CD4-positive, alpha-beta T cell (primary cell): Measurements from ENCODE around the gene SLC12A3. TPM values are rescaled to one million over a fixed set of nuclear protein-coding genes. Genes with fewer than 3 reads are reported as not detected.

ENCODE experiments used
- ATAC-seq: fragments of 200-7000 bp; cut with Tn5 transposase; one replicate; pipeline ENCODE4 v1.10.0; 2022; ENCODE audit warnings: mild to moderate bottlenecking; ENCODE audit not compliant: poor library complexity
- CTCF ChIA-PET: fragments of 350-600 bp; sonication (Branson Sonifier 250); formaldehyde crosslinking; loops from one replicate; lab custom pipeline; 2021; ENCODE audit warnings: antibody characterized with exemption, inconsistent platforms; lab: Charles Lee
- POLR2A ChIA-PET: fragments of 350-600 bp; sonication (Branson Sonifier 250); formaldehyde crosslinking; loops from one replicate; lab custom pipeline; 2021; ENCODE audit warnings: antibody characterized with exemption, inconsistent platforms; lab: Charles Lee
- DNase-seq, 14 experiments: peaks; one replicate each; pipeline ENCODE4 v3.0.0-alpha.2; 2013 to 2020; ENCODE audit warnings: mixed read lengths in 2 of 14
- H3K27ac ChIP-seq, 2 donors: one replicate each; pipeline versions ENCODE4 v1.5.1 to v1.7.0; 2013; ENCODE audit warnings: low read length in 2 of 2, low read depth in 1 of 2, mild to moderate bottlenecking in 1 of 2
- H3K27me3 ChIP-seq, 2 experiments: 1 replicate in 1 of 2; 2 replicates in 1 of 2; pipeline versions ENCODE4 v1.6.1 to v1.7.0; 2013; ENCODE audit warnings: low read length in 2 of 2, control low read depth in 1 of 2, mild to moderate bottlenecking in 1 of 2, moderate library complexity in 1 of 2; ENCODE audit not compliant: insufficient read depth in 2 of 2, control insufficient read depth in 1 of 2
- H3K36me3 ChIP-seq: one replicate; pipeline ENCODE4 v1.6.1; 2013; ENCODE audit warnings: low read length, control low read depth; ENCODE audit not compliant: insufficient read depth
- H3K4me1 ChIP-seq: one replicate; pipeline ENCODE4 v1.6.1; 2013; ENCODE audit warnings: low read length, control low read depth; ENCODE audit not compliant: insufficient read depth
- H3K4me3 ChIP-seq: one replicate; pipeline ENCODE4 v1.5.1; 2013; ENCODE audit warnings: mild to moderate bottlenecking, low read length, moderate library complexity
- H3K9me3 ChIP-seq, 2 experiments: 1 replicate in 1 of 2; 2 replicates in 1 of 2; pipeline versions ENCODE4 v1.6.1 to v1.7.0; 2013; ENCODE audit warnings: low read length in 2 of 2, mild to moderate bottlenecking in 2 of 2, control low read depth in 1 of 2, moderate library complexity in 1 of 2; ENCODE audit not compliant: control insufficient read depth in 1 of 2, insufficient read depth in 1 of 2
- H3K27ac Mint-ChIP-seq: one replicate; pipeline ENCODE4 v1.8.0; 2020; ENCODE audit warnings: mixed read lengths
- H3K27me3 Mint-ChIP-seq: one replicate; pipeline ENCODE4 v1.8.0; 2021; ENCODE audit warnings: mixed read lengths
- H3K36me3 Mint-ChIP-seq: one replicate; pipeline ENCODE4 v1.8.0; 2021; ENCODE audit warnings: low read depth, mixed read lengths
- H3K4me1 Mint-ChIP-seq: one replicate; pipeline ENCODE4 v1.8.0; 2021; ENCODE audit warnings: low read depth, mixed read lengths
- H3K4me3 Mint-ChIP-seq: one replicate; pipeline ENCODE4 v1.8.0; 2020; ENCODE audit warnings: mild to moderate bottlenecking, mixed read lengths
- H3K9me3 Mint-ChIP-seq: one replicate; pipeline ENCODE4 v1.8.0; 2020; ENCODE audit warnings: mixed read lengths
- CTCF ChIP-seq: fragments of 200-600 bp; IDR thresholded peaks from one replicate; pipeline ENCODE4 v1.8.0; 2022; ENCODE audit warnings: antibody characterized with exemption, mild to moderate bottlenecking
- intact Hi-C, 2 experiments: fragments of 100-400 bp; cut with DNase I in 1 of 2; cut with micrococcal nuclease in 1 of 2; formaldehyde crosslinking; loops; one replicate each; pipeline versions ENCODE4 v1.15.1 to v1.9.0; 2023 to 2025; cut with DNase I, micrococcal nuclease
- total RNA-seq, 174 experiments: library from RNA in 2 of 174; stranded (reverse) in 2 of 174; gene quantifications; one replicate each; pipeline ENCODE4 v1.2.3 and lab custom pipeline; 2021 to 2026

Gene SLC12A3
- total RNA-seq, 2 experiments from 2014 or later, result not detected

GRCh38 chr16:56872863-56873391 lies 7.9 kb downstream of the SLC12A3 start:
- POLR2A ChIA-PET, result no interaction called here
- Mint-ChIP-seq H3K27me3 (no peaks in the 10 kb centered on the region), H3K27ac (no peak overlapping the region)

GRCh38 chr16:56874800-56875199 lies 9.8 kb downstream of the SLC12A3 start:
- Histone ChIP-seq H3K27ac (no peak overlapping the region), H3K36me3 (no peaks in the 10 kb centered on the region), H3K9me3 (no peaks in the 10 kb centered on the region), H3K4me1 (no peaks in the 10 kb centered on the region), H3K4me3 (no peak overlapping the region), H3K27me3 (no peaks in the 10 kb centered on the region)
- intact Hi-C loops, result no loop called here
- ChIA-PET POLR2A (no interaction called here), CTCF (no interaction called here)
- TF ChIP-seq CTCF, result no peak
- no peaks in the 10 kb centered on the region for H3K9me3 Mint-ChIP-seq
- ATAC-seq (no peak), DNase-seq (no peak)
- no peaks in the 10 kb centered on the region for H3K36me3 Mint-ChIP-seq
- no peaks in the 10 kb centered on the region for H3K4me1 Mint-ChIP-seq
- no peak overlapping the region for H3K4me3 Mint-ChIP-seq
- H3K27ac Mint-ChIP-seq, result no peak overlapping the region
- H3K27me3 Mint-ChIP-seq, result no peaks in the 10 kb centered on the region

More at GRCh38 chr16:56872863-56873391, 7.9 kb downstream of the SLC12A3 start:
- Mint-ChIP-seq H3K4me3 (no peak overlapping the region), H3K9me3 (no peaks in the 10 kb centered on the region), H3K36me3 (no peaks in the 10 kb centered on the region), H3K4me1 (no peaks in the 10 kb centered on the region)
- no peaks in the 10 kb centered on the region for H3K36me3 ChIP-seq
- intact Hi-C loops, result no loop called here
- no peaks in the 10 kb centered on the region for H3K9me3 ChIP-seq
- H3K27me3 ChIP-seq, result no peaks in the 10 kb centered on the region
- no peak overlapping the region for H3K27ac ChIP-seq
- ATAC-seq (no peak), DNase-seq (no peak)
- no peak overlapping the region for H3K4me3 ChIP-seq
- H3K4me1 ChIP-seq, result peaks cover 2% of the 10 kb centered on the region
- no peak for TF ChIP-seq CTCF
- CTCF ChIA-PET, result no interaction called here

GRCh38 chr16:56876048-56876447 lies 11.0 kb downstream of the SLC12A3 start:
- no peaks in the 10 kb centered on the region for H3K27me3 ChIP-seq
- no peak for TF ChIP-seq CTCF
- DNase-seq (no peak), ATAC-seq (no peak)
- no peaks in the 10 kb centered on the region for H3K9me3 ChIP-seq
- Mint-ChIP-seq H3K36me3 (no peaks in the 10 kb centered on the region), H3K4me1 (no peaks in the 10 kb centered on the region), H3K27me3 (no peaks in the 10 kb centered on the region), H3K27ac (no peak overlapping the region), H3K4me3 (no peak overlapping the region), H3K9me3 (no peaks in the 10 kb centered on the region)
- H3K36me3 ChIP-seq, result no peaks in the 10 kb centered on the region
- no peaks in the 10 kb centered on the region for H3K4me1 ChIP-seq
- H3K27ac ChIP-seq, result no peak overlapping the region
- CTCF ChIA-PET, result no interaction called here
- POLR2A ChIA-PET, result no interaction called here
- intact Hi-C loops, result no loop called here
- no peak overlapping the region for H3K4me3 ChIP-seq
